ENCODE results near the gene PNPLA3. TPM values are rescaled to one million over a fixed set of nuclear protein-coding genes. Genes with fewer than 3 reads are reported as not detected.

The PNPLA3 gene
- total RNA-seq, 2 donors from 2014 or later: 0.16 TPM; not detected in 1

DNA sequence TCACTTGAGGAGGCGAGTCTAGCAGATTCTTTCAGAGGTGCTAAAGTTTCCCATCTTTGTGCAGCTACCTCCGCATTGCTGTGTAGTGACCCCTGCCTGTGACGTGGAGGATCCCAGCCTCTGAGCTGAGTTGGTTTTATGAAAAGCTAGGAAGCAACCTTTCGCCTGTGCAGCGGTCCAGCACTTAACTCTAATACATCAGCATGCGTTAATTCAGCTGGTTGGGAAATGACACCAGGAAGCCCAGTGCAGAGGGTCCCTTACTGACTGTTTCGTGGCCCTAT, 22.7 kb downstream of the PNPLA3 start:
- DNase-seq (ENCODE audit: low spot score): no peak
- H3K27me3 ChIP-seq: no peaks in the 10 kb centered on the region
- no peaks in the 10 kb centered on the region for H3K36me3 ChIP-seq
- peaks cover 0 to 11% of the 10 kb centered on the region in 2 donors for H3K9me3 ChIP-seq
- H3K4me3 ChIP-seq: no peak overlapping the region
- no peak overlapping the region for H3K27ac ChIP-seq
- TF ChIP-seq, protein P1, sequence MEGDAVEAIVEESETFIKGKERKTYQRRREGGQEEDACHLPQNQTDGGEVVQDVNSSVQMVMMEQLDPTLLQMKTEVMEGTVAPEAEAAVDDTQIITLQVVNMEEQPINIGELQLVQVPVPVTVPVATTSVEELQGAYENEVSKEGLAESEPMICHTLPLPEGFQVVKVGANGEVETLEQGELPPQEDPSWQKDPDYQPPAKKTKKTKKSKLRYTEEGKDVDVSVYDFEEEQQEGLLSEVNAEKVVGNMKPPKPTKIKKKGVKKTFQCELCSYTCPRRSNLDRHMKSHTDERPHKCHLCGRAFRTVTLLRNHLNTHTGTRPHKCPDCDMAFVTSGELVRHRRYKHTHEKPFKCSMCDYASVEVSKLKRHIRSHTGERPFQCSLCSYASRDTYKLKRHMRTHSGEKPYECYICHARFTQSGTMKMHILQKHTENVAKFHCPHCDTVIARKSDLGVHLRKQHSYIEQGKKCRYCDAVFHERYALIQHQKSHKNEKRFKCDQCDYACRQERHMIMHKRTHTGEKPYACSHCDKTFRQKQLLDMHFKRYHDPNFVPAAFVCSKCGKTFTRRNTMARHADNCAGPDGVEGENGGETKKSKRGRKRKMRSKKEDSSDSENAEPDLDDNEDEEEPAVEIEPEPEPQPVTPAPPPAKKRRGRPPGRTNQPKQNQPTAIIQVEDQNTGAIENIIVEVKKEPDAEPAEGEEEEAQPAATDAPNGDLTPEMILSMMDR (IDR thresholded peaks at IDR 0.05): no peak
- no peaks in the 10 kb centered on the region for H3K4me1 ChIP-seq

DNA sequence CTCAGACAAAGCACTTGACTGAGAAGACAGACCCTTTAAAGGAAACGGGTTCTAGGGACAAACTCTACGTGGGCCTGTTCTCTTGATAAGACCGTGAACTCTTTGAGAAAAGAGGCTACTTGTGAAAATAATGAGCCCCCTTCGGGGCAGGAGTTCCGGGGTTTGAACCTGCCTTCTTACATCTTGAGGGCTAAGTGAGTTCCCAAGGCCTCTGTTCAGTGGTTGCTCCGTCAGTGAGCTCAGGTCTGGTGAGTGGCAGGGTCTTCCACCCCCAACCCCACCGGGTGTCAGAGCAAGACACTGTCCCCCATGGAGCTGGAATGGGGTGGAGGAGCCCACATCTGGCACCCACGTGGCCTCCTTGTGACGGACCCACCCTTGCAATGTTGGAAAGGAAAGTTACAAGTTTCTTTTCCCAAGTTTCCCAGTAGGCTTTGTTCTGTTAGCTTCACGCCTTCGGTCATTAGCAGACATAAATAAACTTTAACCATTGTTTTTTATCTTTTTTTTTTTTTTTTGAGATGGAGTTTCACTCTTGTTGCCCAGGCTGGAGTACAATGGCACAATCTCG, 25.3 kb downstream of the PNPLA3 start:
- no peak for DNase-seq (ENCODE audit: low spot score)
- H3K27ac ChIP-seq: no peak overlapping the region
- no peaks in the 10 kb centered on the region for H3K36me3 ChIP-seq
- H3K9me3 ChIP-seq: no peaks in the 10 kb centered on the region
- TF ChIP-seq, protein P1 (IDR thresholded peaks at IDR 0.05): no peak
- H3K27me3 ChIP-seq: no peaks in the 10 kb centered on the region
- H3K4me1 ChIP-seq: peaks cover 0 to 1% of the 10 kb centered on the region in 2 donors
- no peak overlapping the region for H3K4me3 ChIP-seq

DNA sequence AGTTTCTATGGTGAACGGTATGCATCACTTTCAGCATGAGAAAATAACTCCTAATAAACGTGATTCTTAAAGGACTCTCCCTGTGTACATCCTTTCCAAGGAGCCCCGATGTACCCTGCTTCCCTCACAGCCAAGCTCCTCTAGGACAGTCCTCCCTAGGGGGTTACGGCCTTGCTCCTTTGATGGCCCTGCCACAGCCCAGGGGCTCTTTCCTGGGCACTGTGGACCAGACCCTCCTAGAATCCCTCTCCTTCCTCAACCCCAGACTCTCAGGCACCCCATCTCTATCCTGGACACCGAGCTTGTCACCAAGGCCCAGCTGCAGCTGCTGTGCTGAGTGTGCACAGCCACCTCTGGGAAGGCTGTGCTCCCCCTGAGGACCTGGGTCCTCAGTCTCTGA, 27.8 kb downstream of the PNPLA3 start:
- H3K27ac ChIP-seq: no peak overlapping the region
- H3K27me3 ChIP-seq: no peaks in the 10 kb centered on the region
- no peaks in the 10 kb centered on the region for H3K9me3 ChIP-seq
- no peak overlapping the region for H3K4me3 ChIP-seq
- TF ChIP-seq, protein P1 (IDR thresholded peaks at IDR 0.05): no peak
- DNase-seq (ENCODE audit: low spot score): no peak
- H3K4me1 ChIP-seq: peaks cover 0 to 18% of the 10 kb centered on the region in 2 donors
- no peaks in the 10 kb centered on the region for H3K36me3 ChIP-seq

DNA sequence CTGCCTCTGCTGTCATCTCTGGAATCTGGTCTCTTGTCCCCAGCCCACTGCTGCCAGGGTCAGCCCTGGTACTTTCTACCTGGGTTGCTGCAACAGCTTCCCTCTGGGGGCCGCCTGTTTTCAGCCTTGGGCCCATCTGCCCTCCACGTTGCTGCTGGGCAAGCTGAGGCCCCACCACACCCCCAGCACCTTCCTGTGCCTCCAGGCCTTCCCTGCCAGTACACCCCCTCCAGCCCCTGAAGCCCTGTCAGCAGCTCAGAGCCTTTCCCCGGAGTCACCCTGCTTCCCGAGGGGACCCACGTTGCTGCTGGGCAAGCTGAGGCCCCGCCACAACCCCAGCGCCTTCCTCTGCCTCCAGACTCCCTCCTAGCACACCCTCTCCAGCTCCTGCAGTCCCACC, 28.4 kb downstream of the PNPLA3 start:
- H3K36me3 ChIP-seq: no peaks in the 10 kb centered on the region
- no peaks in the 10 kb centered on the region for H3K27me3 ChIP-seq
- no peak for DNase-seq (ENCODE audit: low spot score)
- no peaks in the 10 kb centered on the region for H3K9me3 ChIP-seq
- TF ChIP-seq, protein P1 (IDR thresholded peaks at IDR 0.05): no peak
- no peak overlapping the region for H3K4me3 ChIP-seq
- peaks cover 0 to 23% of the 10 kb centered on the region in 2 donors for H3K4me1 ChIP-seq
- H3K27ac ChIP-seq: no peak overlapping the region

DNA sequence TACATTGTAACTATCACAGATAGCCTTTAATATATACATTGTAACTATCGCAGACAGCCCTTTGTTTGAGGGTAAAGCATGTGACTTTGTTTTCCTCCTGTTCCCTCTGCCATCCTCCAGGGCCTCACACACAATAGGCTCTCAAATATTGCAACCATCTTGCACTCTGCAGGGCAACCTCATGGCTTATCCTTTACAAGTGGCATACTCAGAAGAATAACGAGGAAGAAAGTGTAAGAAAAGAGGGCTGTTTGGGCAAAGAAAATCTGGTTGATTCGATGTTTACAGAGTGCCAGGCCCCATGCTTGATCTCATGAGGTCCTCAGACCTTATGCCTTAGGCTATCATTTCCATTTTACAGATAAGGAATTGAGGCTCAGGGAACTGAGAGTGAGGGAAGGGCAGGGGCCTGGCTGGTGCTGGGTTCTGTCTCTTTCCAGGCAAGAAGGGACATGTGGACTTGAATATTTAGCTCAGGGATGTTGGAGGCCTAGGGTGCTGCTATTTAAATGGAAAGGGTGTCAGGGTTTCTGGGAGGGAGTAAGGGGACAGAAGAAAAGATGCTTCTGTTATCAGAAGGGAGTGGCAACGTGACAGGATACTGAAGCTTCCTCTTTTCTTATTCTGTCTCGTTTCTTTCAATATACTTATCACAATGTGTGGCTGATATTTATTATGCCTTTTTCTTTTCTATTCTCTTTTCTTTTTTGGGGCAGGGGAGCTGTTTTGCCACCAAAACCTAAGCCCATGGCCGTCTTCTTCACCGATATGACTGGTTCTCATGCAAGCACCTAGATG, 30.6 kb downstream of the PNPLA3 start:
- H3K27ac ChIP-seq: no peak overlapping the region

More for the DNA sequence above, 30.6 kb downstream of the PNPLA3 start:
- no peaks in the 10 kb centered on the region for H3K9me3 ChIP-seq
- peaks cover 0 to 35% of the 10 kb centered on the region in 2 donors for H3K4me1 ChIP-seq
- TF ChIP-seq, protein P1 (IDR thresholded peaks at IDR 0.05): no peak
- H3K27me3 ChIP-seq: no peaks in the 10 kb centered on the region
- DNase-seq (ENCODE audit: low spot score): no peak
- peak overlapping the region; percentile 83 to 89 for H3K4me3 ChIP-seq
- H3K36me3 ChIP-seq: no peaks in the 10 kb centered on the region
